ENCODE measurements around the gene SEMA4G. TPM values are rescaled to one million over a fixed set of nuclear protein-coding genes. Genes with fewer than 3 reads are reported as not detected.

SEMA4G gene
- total and polyA plus RNA-seq, 2 of the 4 experiments (the other 2 are of a cell fraction): 0.90 to 8.7 TPM

- H3K4me1 ChIP-seq (ENCODE audit: control insufficient read depth, insufficient read depth, low read length): peaks cover 8% of the 10 kb centered on the region; the same call in 1 of the 2 replicates
- intact Hi-C loops (cut with micrococcal nuclease): no loop called here
- no CpG with 5 or more reads among the region's 5 CpGs for WGBS, 2 experiments (ENCODE audit: extremely low coverage in 2 of 2, insufficient read length in 1 of 2)
- no peak overlapping the region for H4K5ac ChIP-seq (ENCODE audit: low read depth, low read length)
- no peak overlapping the region for H4K8ac ChIP-seq (ENCODE audit: low read depth in 2 of 2, low read length in 2 of 2)
- TF ChIP-seq CHD1 (IDR thresholded peaks at IDR 0.05; ENCODE audit: low read depth, low read length): no peak
- no peak for TF ChIP-seq MXI1 (IDR thresholded peaks at IDR 0.05; ENCODE audit: borderline replicate concordance, low read depth, low read length)
- TF ChIP-seq BHLHE40 (IDR thresholded peaks at IDR 0.05; ENCODE audit: low read depth, low read length): no peak
- TF ChIP-seq NFE2L2 (IDR thresholded peaks at IDR 0.05; ENCODE audit: low read depth, low read length): no peak
- TF ChIP-seq USF2 (IDR thresholded peaks at IDR 0.05; ENCODE audit: low read depth, low read length): no peak
- no peak for TF ChIP-seq POLR2A (IDR thresholded peaks at IDR 0.05; ENCODE audit: low read depth, low read length)
- no peak for TF ChIP-seq MAFK (IDR thresholded peaks at IDR 0.05; ENCODE audit: low read depth, low read length)
- TF ChIP-seq ELK1 (IDR thresholded peaks at IDR 0.05; ENCODE audit: borderline replicate concordance, low read depth, low read length): no peak
- TF ChIP-seq SMC3 (IDR thresholded peaks at IDR 0.05; ENCODE audit: low read depth, low read length): no peak
- TF ChIP-seq MAZ (IDR thresholded peaks at IDR 0.05; ENCODE audit: borderline replicate concordance, low read depth, low read length): no peak
- no peak for TF ChIP-seq RFX5 (IDR thresholded peaks at IDR 0.05; ENCODE audit: low read depth, low read length)
- no peak for TF ChIP-seq CTCF (conservative IDR thresholded peaks at IDR 0.05; ENCODE audit: low read depth, low read length)
- no peak for TF ChIP-seq FOS (IDR thresholded peaks at IDR 0.05; ENCODE audit: low read depth, low read length)
- no peak for TF ChIP-seq CEBPB (IDR thresholded peaks at IDR 0.05; ENCODE audit: low read depth, low read length)
- TF ChIP-seq RCOR1 (IDR thresholded peaks at IDR 0.05; ENCODE audit: insufficient replicate concordance, low read length): no peak
- TF ChIP-seq RAD21 (IDR thresholded peaks at IDR 0.05; ENCODE audit: low read length): no peak
- H3K4me2 ChIP-seq (ENCODE audit: low read depth, low read length): no peak overlapping the region
- CTCF ChIA-PET: no interaction called here
- no peak overlapping the region for H3K27ac ChIP-seq (ENCODE audit: insufficient read depth, low read length)
- no peak overlapping the region for H2BK15ac ChIP-seq (ENCODE audit: low read depth, low read length)
- H4K20me1 ChIP-seq (ENCODE audit: insufficient read depth, low read length): 0 out of 2 replicates have a peak, but pooled peaks cover 3% of the 10 kb centered on the region
- no peak overlapping the region for H3K23ac ChIP-seq (ENCODE audit: low read depth, low read length)
- no peaks in the 10 kb centered on the region for H3K9me3 ChIP-seq (ENCODE audit: control insufficient read depth, insufficient read depth, low read length)
- H3K27me3 ChIP-seq (ENCODE audit: control insufficient read depth, insufficient read depth, low read length): no peaks in the 10 kb centered on the region
- dilution Hi-C loops (cut with HindIII; ENCODE audit: low sequenced_read_pairs, unreplicated experiment): no loop called here
- H2BK20ac ChIP-seq (ENCODE audit: low read depth, low read length): no peak overlapping the region
- ATAC-seq (ENCODE audit: low read depth) (no peak), DNase-seq (no peak)
- in situ Hi-C loops (cut with MboI; ENCODE audit: low sequenced_read_pairs): no loop called here
- H4K91ac ChIP-seq (ENCODE audit: insufficient read depth, low read depth, low read length): no peak overlapping the region
- no peak overlapping the region for H2BK5ac ChIP-seq (ENCODE audit: low read depth, low read length, poor library complexity, severe bottlenecking)
- BruUV-seq (replicated peaks): no TSS peak
- H3K4me3 ChIP-seq (ENCODE audit: insufficient read depth, low read depth, low read length): no peak overlapping the region
- peaks cover 49 to 59% of the 10 kb centered on the region in 2 experiments for H3K79me1 ChIP-seq (ENCODE audit: low read depth in 1 of 2, low read length in 2 of 2)
- H2BK120ac ChIP-seq (ENCODE audit: low read depth, low read length): no peak overlapping the region
- H2AK5ac ChIP-seq (ENCODE audit: low read depth, low read length): no peak overlapping the region
- peaks cover 28% of the 10 kb centered on the region for H3K36me3 ChIP-seq (ENCODE audit: control insufficient read depth, insufficient read depth, low read length)
- no peak overlapping the region for H3K9ac ChIP-seq (ENCODE audit: low read depth, low read length)
- no peak overlapping the region for H3K18ac ChIP-seq (ENCODE audit: low read depth, low read length)
- POLR2A ChIA-PET (ENCODE audit: unreplicated experiment): no interaction called here
- H3K56ac ChIP-seq (ENCODE audit: extremely low read depth, insufficient read depth, low read length): no peak overlapping the region
- H2AK9ac ChIP-seq (replicated peaks; ENCODE audit: low read depth, low read length, poor library complexity): no peak overlapping the region
- peaks cover 12% of the 10 kb centered on the region for H3K9me1 ChIP-seq (ENCODE audit: insufficient read depth, low read length)
- H2AFZ ChIP-seq (replicated peaks; ENCODE audit: low read length, poor library complexity): no peak overlapping the region
- H3K4ac ChIP-seq (ENCODE audit: low read depth, low read length): no peak overlapping the region
- H3K14ac ChIP-seq (replicated peaks; ENCODE audit: low read depth, low read length): no peak overlapping the region
Measured at GRCh38 chr10:100985336-100985735, 16.0 kb downstream of the SEMA4G start.
